Natural killer cell (primary cell): ENCODE results near the gene CEP126. TPM values are rescaled to one million over a fixed set of nuclear protein-coding genes. Genes with fewer than 3 reads are reported as not detected.

Source experiments
- ATAC-seq, 3 donors: fragments of 150-1000 bp in 2 of 3; fragments of 200-7000 bp in 1 of 3; cut with Tn5 transposase; 1 replicate in 1 of 3; 2 replicates in 2 of 3; pipeline ENCODE4 v1.10.0; 2021; ENCODE audit warnings: mild to moderate bottlenecking in 2 of 3, moderate library complexity in 2 of 3
- DNase-seq, 2 donors: peaks; one replicate each; pipeline versions ENCODE4 v3.0.0 to v3.0.0-alpha.2; 2013 to 2021; ENCODE audit warnings: mixed read lengths in 1 of 2
- H3K27ac ChIP-seq: one replicate; pipeline ENCODE4 v1.5.1; 2013; ENCODE audit warnings: mild to moderate bottlenecking, low read length
- H3K27me3 ChIP-seq: one replicate; pipeline ENCODE4 v1.6.1; 2013; ENCODE audit warnings: low read length; ENCODE audit not compliant: control insufficient read depth, insufficient read depth
- H3K36me3 ChIP-seq: one replicate; pipeline ENCODE4 v1.6.1; 2013; ENCODE audit warnings: low read length; ENCODE audit not compliant: control insufficient read depth, insufficient read depth
- H3K4me1 ChIP-seq: one replicate; pipeline ENCODE4 v1.6.1; 2013; ENCODE audit warnings: low read length; ENCODE audit not compliant: control insufficient read depth, insufficient read depth
- H3K4me3 ChIP-seq: one replicate; pipeline ENCODE4 v1.5.1; 2013; ENCODE audit warnings: low read length
- H3K9me3 ChIP-seq: one replicate; pipeline ENCODE4 v1.6.1; 2013; ENCODE audit warnings: low read length; ENCODE audit not compliant: control insufficient read depth, insufficient read depth
- H3K27ac Mint-ChIP-seq, 2 donors: one replicate each; pipeline ENCODE4 v1.8.0; 2022; ENCODE audit warnings: mild to moderate bottlenecking in 2 of 2, mixed read lengths in 2 of 2, moderate library complexity in 1 of 2
- H3K27me3 Mint-ChIP-seq, 2 donors: one replicate each; pipeline ENCODE4 v1.8.0; 2022; ENCODE audit warnings: low read depth in 2 of 2, mixed read lengths in 2 of 2
- H3K36me3 Mint-ChIP-seq: one replicate; pipeline ENCODE4 v1.8.0; 2022; ENCODE audit warnings: mixed read lengths
- H3K4me1 Mint-ChIP-seq, 2 donors: one replicate each; pipeline ENCODE4 v1.8.0; 2022; ENCODE audit warnings: mixed read lengths in 2 of 2
- H3K4me3 Mint-ChIP-seq: one replicate; pipeline ENCODE4 v1.8.0; 2022; ENCODE audit warnings: mild to moderate bottlenecking, moderate library complexity, mixed read lengths
- H3K9me3 Mint-ChIP-seq, 2 donors: one replicate each; pipeline ENCODE4 v1.8.0; 2022; ENCODE audit warnings: mixed read lengths in 2 of 2
- CTCF ChIP-seq: fragments of 200-600 bp; IDR thresholded peaks from one replicate; pipeline ENCODE4 v1.8.0; 2022; ENCODE audit warnings: antibody characterized with exemption
- WGBS: methylation state at CpG from one replicate; pipeline ENCODE4 v1.1.7; 2013; ENCODE audit warnings: missing lambda C conversion rate; ENCODE audit not compliant: insufficient coverage; 5-methylcytosine and 5-hydroxymethylcytosine counted together
- intact Hi-C: fragments of 100-400 bp; cut with micrococcal nuclease; formaldehyde crosslinking; loops from one replicate; pipeline ENCODE4 v1.14.2; 2022
- total RNA-seq, 4 donors: library from RNA; stranded (reverse); fragments of 120-200 nt in 1 of 4; gene quantifications; one replicate each; pipeline versions ENCODE4 v1.2.3 to v1.2.4, GENCODE V29; 2013 to 2022

CEP126 gene
- total RNA-seq, 3 donors from 2014 or later (not counting 1 experiment from before 2014, with no cell fraction given), result 8.5 to 15.7 (median 10.4) TPM

DNA sequence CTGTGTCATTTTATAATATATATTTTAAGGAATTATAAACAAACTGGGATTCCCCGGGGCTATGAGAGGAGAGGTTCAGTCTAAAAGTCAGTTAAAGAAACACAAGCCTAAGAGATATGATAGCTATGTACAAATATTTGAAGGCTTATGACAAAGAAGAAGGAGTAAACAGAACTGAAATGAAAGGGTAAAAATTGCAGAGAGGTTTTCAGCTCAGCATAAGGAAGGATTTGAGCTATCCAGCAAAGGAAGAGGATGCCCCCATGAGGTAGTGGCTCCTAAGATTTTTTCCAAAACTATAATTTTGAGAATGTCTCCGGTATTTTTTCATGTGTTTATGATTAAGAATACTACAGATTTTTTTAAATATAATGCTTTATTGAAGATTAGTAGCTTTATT is 59.4 kb downstream of the CEP126 start:
- Mint-ChIP-seq H3K27me3 (no peaks in the 10 kb centered on the region), H3K36me3 (no peaks in the 10 kb centered on the region), H3K27ac (no peak overlapping the region), H3K4me1 (no peaks in the 10 kb centered on the region), H3K9me3 (no peaks in the 10 kb centered on the region), H3K4me3 (no peak overlapping the region)
- Histone ChIP-seq H3K36me3 (no peaks in the 10 kb centered on the region), H3K27me3 (no peaks in the 10 kb centered on the region), H3K27ac (no peak overlapping the region), H3K9me3 (no peaks in the 10 kb centered on the region), H3K4me3 (no peak overlapping the region), H3K4me1 (no peaks in the 10 kb centered on the region)
- WGBS, result 92% methylated on average over 1 of the region's 2 CpGs
- intact Hi-C loops, result no loop called here
- no peak for TF ChIP-seq CTCF
- no peak for ATAC-seq
- no peak for DNase-seq

DNA sequence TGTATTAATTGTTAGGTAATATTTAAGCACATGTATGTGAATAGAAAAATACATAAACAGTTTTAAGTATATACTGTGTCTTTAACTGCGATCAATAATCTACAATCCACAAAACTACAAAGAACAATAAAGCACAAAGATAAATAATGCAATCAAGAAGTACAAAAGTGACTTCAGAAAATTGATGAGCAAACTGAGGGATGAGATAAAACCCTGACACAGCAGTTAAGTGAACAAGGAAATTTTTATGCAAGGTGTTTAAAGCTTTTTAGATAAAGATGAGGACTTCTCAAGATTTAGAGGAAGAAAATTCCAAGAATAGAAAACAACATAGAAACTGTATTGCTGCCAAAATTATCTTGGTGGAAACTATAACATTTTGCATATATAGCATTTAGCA is 60.0 kb downstream of the CEP126 start:
- Histone ChIP-seq H3K27ac (no peak overlapping the region), H3K27me3 (no peaks in the 10 kb centered on the region), H3K4me1 (no peaks in the 10 kb centered on the region), H3K9me3 (no peaks in the 10 kb centered on the region), H3K36me3 (no peaks in the 10 kb centered on the region), H3K4me3 (no peak overlapping the region)
- no CpG with 5 or more reads among the region's 1 CpG for WGBS
- no peaks in the 10 kb centered on the region for H3K9me3 Mint-ChIP-seq
- ATAC-seq (no peak), DNase-seq (no peak)
- intact Hi-C loops, result no loop called here
- H3K4me3 Mint-ChIP-seq, result no peak overlapping the region
- no peaks in the 10 kb centered on the region for H3K27me3 Mint-ChIP-seq
- no peaks in the 10 kb centered on the region for H3K4me1 Mint-ChIP-seq
- TF ChIP-seq CTCF, result no peak
- H3K27ac Mint-ChIP-seq, result no peak overlapping the region
- H3K36me3 Mint-ChIP-seq, result no peaks in the 10 kb centered on the region

DNA sequence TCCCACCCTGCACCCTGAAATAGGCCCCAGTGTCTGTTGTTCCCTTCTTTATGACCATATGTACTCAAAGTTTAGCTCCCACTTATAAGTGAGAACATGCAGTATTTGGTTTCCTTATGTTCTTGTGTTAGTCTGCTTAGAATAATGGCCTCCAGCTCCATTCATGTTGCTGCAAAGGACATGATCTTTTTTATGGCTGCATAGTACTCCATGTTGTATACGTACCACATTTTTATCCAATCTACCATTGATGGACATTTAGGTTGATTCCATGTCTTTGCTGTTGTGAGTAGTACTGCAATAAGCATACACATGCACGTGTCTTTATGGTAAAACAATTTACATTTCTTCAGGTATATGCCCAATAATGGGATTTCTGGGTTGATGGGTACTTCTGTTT is 60.9 kb downstream of the CEP126 start:
- Histone ChIP-seq H3K4me3 (no peak overlapping the region), H3K9me3 (no peaks in the 10 kb centered on the region), H3K27ac (no peak overlapping the region), H3K4me1 (no peaks in the 10 kb centered on the region), H3K36me3 (no peaks in the 10 kb centered on the region), H3K27me3 (no peaks in the 10 kb centered on the region)
- Mint-ChIP-seq H3K36me3 (no peaks in the 10 kb centered on the region), H3K4me1 (no peaks in the 10 kb centered on the region), H3K27me3 (no peaks in the 10 kb centered on the region), H3K4me3 (no peak overlapping the region), H3K27ac (no peak overlapping the region), H3K9me3 (no peaks in the 10 kb centered on the region)
- no peak for ATAC-seq
- DNase-seq, result no peak
- intact Hi-C loops, result no loop called here
- no peak for TF ChIP-seq CTCF
- WGBS, result 100% methylated on average over 1 of the region's 2 CpGs

DNA sequence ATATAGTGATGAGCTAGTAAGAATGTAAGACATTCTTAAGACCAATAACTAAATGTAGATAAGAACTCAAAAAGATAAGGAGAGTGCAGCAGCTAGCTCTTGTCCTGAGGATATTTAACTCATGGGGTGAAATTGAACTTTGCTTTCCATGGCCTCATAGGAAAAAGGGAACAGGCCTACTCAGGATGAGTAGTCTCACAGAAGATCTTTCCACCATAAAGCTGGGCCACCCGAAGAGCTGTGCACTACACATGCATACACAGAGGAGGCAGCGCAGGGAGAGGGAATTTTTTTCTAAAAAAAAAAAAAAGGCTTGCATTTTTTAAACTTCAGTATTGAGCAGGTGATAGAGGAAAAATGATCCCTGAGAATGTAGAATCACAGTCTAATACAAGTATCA is 72.6 kb downstream of the CEP126 start:
- Mint-ChIP-seq H3K27me3 (no peaks in the 10 kb centered on the region), H3K36me3 (peaks cover 16% of the 10 kb centered on the region), H3K27ac (no peak overlapping the region), H3K4me1 (no peaks in the 10 kb centered on the region), H3K9me3 (no peaks in the 10 kb centered on the region), H3K4me3 (no peak overlapping the region)
- H3K9me3 ChIP-seq, result no peaks in the 10 kb centered on the region
- no peak for TF ChIP-seq CTCF
- no peaks in the 10 kb centered on the region for H3K4me1 ChIP-seq
- H3K27me3 ChIP-seq, result no peaks in the 10 kb centered on the region
- no peak for ATAC-seq
- no peak for DNase-seq
- WGBS, result no CpG with 5 or more reads among the region's 2 CpGs
- H3K27ac ChIP-seq, result no peak overlapping the region
- no peak overlapping the region for H3K4me3 ChIP-seq
- H3K36me3 ChIP-seq, result peaks cover 2% of the 10 kb centered on the region
- intact Hi-C loops, result no loop called here
